NCI-H187 treated with DMSO at 0.1 percent for 48 hours (cell line): Measurements from ENCODE around the gene DPM2.
A peak's percentile ranks its signal among the peaks of the same experiment; 100 is the strongest.

Source experiments
- DNase-seq: peaks from one replicate; lab custom pipeline; 2025; lab: John Stamatoyannopoulos, UW

DPM2 gene, protein sequence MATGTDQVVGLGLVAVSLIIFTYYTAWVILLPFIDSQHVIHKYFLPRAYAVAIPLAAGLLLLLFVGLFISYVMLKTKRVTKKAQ

DNA sequence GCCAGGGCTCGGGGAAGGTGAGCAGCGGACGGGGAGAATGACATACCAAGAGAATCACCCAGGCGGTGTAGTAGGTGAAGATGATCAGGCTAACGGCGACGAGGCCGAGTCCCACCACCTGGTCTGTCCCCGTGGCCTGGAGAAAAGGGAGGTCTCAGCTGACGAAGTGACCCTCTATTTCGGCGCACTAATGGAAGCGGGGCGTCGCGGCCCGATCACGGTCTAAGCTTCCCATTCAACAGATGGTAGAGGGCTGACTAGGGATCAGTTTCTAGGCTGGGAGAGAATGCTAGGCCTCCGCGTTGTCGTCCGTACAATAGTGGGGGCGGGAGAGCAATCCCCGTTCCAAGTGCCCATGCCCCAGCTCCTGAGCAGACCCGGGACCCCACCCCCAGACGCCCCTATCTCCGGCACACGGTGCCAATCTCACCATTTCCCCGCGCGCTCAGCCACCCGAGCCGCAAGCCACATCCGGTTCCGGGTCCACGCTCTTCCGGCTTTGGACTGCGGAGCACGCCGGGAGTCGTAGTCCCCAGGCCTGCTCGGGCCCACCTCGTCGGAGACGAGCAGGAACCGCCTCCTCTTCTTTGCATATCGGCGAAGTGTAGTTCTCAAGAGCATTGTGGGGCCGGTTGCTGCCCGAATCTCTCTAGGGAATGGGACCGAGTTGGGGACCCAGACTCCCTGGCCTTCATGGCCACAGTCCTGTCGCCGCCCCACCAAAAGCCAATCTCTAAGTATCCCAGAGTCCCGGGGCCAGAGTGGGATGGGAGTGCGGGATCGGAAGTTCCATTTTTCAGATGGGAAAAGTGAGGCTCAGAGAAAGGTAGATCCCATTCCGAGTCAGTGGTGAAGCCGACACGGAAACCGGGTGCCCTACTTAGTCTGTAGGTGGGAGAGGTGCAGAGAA lies at the start of gene DPM2:
DPM2 (minus strand) TSS at position 467 of the 910 bp plus-strand sequence; CDS start at position 433, 34 bp downstream.
- DNase-seq, result no peak

DNA sequence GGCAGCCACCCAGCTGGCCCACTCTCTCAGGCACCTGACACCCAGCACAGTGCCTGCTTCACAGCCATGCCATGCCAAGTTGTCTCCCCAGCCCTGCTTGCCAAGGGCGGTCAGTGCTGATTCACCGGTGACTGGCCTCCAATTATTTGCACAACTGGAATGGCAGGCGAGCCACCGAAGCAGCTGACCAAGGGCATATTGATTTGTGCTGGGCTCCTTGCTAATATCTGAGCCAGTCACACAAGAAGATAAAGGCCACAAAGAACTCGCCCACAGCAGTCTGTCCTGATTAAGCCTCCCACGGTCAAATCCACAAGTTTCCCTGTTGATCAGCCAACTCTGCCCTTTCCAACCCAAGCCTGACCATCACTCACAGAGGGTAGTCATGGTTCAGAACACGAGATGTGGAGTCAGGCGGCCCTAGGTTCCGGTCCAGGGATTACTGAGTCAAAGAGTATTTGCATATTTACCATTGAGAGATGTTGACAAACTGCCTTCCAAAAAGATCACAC lies 49.5 kb upstream of the DPM2 start:
- DNase-seq, result no peak

DNA sequence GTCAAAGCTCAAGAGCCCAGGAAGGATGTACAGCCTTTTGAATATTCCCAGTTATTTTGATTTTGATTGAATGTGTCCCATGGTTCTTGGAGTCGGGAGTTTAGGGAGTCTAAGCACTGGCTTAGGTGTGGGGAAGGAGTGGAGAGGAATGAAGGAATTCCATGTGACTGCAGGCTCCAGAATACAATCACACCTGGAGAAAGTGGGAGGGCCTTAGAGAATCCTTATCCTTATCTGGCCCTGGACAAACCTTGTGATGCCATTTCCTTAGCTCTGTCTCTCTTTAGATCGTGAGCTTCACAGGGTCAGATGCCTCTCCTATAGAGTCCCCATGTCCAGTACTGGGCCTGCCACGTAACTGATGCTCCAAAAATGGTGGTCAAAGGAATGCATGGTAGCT lies 47.4 kb upstream of the DPM2 start:
- DNase-seq, result no peak

DNA sequence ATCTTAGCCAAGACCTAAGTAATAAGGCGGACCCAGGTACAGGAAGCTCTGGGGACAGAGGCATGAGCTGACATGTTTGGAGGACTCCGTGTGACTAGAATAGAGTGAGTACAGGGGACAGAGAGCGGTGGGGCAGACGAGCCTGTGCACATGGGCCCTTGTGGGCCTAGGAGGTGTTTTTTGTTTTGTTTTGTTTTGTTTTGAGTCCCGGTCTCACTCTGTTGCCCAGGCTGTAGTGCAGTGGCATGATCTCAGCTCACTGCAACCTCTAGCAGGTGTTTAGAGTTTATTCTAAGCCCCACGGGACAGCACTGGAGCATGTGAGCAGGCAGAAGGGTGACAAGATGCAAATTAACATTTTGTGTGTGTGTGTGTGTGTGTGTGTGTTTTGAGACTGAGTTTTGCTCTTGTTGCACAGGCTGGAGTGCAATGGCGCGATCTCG lies 46.2 kb upstream of the DPM2 start:
- no peak for DNase-seq

DNA sequence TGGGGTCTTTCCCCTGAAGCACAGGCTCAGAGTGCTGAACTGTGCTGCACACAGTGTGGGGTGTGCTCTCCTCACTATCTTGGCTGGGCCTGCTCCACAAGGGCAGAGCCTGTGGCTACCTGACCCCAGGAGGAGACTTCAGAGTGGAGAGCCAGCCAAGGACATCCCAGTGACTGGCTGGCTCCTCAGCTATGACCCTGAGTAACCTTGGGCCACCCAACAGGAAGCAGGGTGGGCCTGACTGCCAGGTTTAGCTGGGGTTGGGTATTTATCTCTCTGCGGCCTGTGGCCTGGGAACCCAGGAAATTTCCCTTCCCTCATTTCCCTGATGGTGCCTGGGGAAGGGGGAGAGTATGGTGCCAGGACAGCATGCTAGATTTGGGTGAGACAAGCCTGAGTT lies 45.3 kb upstream of the DPM2 start:
- DNase-seq, result no peak

DNA sequence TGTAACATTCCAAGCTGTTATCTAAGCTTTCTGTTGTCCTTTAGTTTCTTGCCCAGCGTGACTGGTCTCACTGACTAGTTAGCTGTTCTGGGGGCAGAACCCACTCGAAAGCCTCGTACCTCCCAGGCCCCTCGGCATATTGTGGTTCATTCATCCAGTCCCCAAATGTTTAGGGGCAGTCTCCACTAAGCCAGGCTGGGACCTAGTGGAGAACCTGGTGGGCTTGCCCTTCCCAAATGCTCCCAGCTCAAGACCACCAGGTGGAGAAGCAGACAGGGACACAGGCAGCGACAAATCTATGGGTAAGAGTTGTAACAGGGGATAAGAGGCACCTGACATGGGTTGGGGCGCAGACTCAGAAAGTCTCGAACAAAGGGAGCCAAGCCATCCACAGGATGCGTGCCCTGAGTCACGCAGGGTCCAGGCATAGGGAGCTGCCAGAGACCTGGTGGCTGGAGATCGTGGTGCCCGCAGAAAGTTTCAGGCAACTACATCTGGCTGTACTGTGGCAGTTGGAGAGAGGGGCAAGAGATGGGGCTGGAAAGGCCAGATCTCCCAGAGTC lies 44.0 kb upstream of the DPM2 start:
- DNase-seq, result no peak

DNA sequence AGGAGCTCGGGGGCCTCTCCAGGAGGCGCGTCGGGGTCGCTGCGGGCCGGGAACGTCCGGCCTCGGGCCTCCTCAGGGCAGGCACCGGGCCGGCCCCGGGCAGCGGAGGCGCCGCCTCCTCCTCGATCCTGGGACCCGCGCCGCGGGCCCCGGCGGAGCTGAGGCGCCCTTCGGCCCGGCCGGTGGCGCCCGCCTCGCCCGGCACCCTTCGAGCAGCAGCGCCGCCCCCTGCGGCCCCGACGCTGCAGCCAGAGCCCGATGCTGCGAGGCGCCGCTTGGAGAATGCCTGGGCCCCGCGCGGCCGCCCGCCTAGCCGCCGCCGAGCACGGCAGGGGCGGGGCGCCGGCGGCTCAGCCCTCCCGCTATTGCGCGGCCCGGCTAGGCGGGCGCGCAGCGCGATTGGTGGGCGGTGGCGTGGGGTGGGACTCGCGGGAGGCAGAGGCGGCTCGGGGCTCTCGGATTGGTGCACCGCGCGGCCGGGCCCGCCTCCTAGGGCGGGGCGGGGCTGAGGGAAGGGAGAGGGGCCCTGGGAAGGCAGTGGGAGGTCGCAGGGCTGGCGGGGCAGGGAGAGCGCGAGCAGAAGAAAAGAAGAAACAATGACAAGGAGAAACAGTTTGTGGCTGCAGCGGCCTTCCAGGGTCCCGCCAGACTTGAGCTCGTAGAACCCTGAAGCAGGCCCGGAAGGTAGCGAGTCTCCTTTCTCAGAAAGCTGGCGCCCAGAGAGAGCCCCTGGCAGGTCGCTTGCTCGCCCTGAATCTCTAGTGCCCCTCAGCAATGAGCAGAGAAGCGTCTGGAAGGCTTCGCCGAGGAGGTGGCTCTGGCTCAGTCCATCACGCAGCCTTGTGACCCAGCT lies 43.3 kb upstream of the DPM2 start, which contains the start of gene EEIG1:
EEIG1 (minus strand) TSS at position 284 of the 853 bp plus-strand sequence. CDS start 852 bp downstream, outside the sequence.
- DNase-seq, result no peak

DNA sequence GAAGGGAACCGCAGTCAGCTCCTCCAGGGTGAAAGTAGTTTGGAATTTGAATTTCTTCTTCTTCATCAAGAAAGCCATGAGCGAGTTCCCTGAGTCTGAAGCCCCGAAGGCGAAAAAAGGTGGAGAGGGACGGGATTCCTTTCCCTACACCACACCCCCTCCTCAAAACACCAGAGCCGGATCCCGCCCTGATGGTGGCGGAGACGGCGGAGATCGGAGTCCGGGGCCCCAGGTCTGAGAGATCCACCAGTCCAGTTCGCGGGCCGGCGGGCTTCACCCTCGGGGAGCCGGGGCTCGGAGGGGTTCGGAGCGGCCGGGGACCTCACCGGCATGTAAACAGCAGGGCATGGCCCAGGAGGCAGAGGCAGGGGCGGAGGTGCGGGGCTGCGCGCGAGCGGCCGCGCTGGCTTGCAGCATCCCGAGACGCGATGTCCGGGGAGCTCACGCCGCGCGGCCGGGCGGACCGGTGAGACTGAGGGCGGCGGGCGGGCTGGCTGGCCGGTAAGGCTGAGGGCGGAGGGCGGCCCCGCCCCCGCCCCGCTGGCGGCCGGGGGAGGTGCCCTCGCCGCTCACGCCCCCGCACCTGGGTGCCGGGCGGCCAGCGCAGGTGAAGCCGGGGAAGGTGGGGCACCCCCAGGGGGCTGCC lies 42.5 kb upstream of the DPM2 start:
- no peak for DNase-seq

DNA sequence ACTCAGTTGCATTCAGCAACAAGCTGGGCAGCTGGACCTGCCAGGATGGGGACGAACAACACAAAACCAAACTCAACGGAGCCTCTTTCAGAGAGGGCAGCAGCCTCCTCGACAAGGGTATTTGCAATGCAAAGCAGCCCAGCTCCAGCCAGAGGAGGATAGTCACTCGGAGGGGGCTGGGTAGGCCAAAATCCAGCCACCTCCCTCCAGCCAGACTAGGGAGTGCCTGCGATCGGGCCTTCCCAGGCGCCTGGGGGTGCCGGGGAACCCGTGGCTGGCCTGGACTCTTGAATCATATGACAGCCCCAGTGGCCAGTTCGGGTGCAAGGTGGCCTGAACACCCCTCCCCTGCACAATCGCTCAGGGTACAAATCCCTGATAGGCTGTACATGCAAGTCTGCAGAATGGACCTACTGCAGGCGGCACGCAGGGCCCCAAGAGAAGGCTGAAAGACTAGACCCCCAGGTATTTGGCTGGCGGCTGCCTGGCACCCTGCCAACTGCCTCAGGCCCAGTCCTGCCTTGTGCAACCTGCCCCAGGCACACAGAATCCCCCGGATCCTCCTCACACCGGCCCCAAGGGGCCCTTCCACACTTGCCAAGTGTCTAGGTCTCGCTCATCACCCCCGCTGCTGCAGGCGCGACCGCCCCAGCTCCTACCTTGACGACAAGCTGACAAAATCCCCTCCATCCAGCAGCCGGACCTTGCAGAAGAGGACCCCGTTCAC lies 41.8 kb upstream of the DPM2 start:
- no peak for DNase-seq

DNA sequence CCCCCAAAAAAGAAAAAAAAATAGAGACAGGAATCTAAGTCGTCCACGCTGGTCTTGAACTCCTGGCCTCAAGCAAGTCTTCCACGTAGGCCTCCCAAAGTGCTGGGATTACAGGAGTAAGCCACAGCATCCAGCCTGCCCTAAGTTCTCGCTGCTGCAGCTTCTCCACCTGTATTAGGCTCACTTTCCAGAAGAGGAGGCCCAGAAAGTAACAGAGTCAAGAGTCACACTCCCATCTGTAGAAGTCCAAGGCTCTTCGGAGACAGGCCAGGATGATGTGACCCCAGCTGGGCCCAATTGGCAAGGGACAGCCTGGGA lies 41.3 kb upstream of the DPM2 start:
- no peak for DNase-seq

DNA sequence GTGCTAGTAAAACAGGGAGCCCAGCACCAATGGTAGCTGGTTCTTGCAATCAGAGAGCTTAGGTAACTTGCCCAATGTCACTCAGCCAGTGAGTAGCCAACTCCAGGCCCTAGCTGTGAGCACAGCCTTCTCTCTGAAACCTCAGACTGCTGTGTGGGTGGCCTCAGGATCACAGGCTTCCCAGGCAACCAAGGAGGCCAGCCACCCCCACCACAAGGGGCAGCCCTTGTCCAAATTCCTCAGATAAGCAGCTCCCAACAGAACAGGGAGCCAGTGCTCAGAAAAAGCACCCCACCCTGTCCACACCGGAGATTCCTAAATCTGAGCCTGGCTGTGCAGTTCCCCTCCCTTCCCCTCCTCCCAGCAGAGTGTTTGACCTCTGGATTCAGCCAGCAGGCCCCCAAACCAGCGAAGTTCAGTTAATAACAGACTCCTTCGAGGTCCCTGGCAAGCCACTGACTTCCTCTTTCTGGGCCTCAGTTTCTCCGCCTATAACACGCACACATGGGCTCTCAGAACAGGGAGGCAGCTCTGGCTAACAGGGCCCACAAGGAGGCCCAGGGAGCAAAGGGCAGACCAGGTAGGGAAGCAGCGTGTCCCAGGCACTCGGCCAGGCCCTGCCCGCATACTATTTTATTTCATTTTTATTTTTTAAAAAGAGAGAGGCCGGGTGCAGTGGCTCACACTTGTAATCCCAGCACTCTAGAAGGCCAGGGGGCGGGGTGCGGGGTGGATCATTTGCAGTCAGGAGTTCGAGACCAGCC lies 40.4 kb upstream of the DPM2 start:
- DNase-seq, result no peak

DNA sequence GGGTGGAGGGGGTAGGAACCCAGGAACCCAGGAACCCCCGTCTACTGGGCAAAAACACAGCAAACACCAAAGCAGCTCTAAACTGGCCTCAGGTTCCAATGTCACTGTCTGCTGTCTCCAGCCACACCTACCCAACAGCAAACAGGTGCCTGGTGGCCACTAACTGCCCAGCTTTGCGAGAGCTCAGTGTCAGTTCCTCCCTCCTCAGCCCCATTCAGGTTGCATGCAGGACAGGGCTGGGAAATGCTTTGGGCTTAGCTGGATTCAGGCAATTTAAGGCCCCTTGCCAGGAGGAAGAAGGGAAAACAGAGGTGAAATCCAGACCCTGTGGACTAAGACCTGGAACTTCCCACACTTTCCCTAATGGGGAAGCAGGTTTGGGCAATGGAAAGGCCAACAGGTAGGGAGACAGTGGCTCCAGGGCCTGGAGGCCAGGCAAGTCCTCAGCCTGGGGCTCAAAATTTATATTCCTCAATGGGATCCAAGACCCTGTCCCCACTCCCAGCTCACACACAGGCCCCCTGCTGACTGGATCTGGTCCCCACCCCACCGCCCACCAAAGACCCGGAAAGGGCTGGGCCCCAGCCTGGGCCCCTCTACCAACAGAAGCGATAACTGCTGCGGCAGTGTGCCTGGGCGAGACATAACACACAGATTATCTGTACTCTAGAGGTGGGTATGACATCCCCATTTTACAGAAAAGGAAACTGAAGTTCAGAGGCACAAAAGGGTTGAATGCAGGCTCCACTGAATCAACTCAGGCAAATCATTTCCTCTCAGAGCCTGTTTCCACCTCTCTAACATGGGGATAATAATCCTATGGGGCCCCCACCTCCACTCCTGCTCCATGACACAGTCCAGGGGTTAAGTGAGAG lies 39.6 kb upstream of the DPM2 start:
- DNase-seq, result no peak

DNA sequence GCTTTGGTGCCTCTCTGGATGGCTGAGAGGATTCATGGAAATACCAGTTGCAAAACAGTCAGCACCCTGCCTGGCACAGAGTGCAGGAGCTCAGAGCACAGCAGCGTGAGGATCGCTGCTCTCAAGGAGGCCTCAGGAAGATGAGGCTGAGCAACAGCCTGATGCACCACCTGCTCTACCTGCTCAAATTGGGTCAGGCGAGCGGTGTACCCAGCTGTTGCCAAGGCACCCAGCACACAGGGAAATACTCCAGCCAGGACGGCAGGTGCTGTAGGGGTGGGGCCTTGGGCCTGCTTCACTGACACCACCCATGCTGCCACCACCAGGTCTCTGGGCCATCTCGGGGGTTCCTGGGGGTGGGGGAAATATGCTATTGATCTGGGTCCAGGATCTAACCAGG lies 38.8 kb upstream of the DPM2 start:
- DNase-seq, result peak; percentile 48

DNA sequence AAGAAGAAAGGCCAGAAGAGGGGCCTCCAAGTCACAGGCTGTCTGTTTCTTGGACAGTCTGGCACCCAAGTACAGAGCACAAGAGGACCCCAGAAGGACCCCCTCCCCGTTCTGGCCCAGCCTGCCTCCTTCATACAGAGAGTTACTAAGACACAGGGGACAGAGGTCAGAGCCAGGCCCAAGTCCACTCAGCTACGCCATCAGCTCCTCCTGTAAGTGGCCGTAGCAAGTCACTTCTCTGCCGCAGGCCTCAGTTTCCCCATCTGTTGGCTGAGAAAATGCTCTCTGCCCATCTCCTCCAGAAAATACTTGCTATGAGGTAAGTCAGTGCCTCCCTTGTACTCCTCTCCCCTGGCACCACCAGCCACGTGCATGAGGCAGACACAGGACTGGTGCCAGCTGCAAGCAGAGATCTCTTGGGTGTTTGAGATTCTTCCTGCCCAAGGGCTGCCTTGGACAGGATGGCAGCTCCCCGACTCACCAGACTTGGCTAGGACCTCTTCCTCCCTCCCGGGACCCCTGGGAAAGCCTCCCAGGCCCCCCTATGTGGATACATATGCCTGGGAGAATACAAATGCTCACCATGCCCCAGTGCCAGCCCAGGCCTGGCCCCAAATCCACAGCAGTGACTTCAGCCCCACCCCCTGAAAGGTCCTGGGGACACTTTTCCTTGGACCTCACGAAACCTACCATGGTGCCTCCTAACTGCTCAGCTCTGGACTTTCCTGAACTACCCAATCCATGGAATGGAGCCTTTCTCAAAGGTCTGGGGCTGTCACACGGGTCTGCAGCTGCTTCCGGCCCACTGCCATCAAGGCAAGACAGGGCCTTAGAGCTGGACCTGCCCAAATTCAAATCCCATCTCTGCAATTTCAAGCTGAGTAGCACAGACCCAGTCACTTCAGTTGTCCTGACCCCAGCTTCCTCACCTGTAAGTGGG lies 38.0 kb upstream of the DPM2 start:
- no peak for DNase-seq

DNA sequence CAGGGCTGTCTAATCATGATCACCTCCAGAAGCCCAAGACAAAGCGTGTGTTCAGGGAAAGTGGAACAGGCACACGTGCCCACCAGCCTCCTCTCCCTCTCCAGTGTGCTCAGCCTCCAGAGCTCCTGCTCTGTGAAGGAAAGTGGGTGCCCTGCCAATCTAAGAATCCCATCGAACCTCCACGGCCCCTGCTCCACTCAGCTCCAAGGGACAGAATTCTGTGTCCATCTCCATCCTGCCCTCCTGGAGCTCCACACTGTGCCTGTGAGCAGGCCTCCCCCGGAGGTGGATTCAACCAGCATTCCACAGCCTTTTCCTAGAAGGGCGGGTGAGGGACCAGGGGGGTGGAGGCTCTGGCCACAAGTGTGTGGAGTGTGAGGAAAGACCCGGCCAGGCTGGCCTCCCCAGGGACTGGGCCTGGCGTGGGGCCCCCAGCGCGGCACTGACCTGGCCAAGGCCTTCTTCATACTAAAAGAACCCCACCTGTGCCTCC lies 37.2 kb upstream of the DPM2 start:
- no peak for DNase-seq

DNA sequence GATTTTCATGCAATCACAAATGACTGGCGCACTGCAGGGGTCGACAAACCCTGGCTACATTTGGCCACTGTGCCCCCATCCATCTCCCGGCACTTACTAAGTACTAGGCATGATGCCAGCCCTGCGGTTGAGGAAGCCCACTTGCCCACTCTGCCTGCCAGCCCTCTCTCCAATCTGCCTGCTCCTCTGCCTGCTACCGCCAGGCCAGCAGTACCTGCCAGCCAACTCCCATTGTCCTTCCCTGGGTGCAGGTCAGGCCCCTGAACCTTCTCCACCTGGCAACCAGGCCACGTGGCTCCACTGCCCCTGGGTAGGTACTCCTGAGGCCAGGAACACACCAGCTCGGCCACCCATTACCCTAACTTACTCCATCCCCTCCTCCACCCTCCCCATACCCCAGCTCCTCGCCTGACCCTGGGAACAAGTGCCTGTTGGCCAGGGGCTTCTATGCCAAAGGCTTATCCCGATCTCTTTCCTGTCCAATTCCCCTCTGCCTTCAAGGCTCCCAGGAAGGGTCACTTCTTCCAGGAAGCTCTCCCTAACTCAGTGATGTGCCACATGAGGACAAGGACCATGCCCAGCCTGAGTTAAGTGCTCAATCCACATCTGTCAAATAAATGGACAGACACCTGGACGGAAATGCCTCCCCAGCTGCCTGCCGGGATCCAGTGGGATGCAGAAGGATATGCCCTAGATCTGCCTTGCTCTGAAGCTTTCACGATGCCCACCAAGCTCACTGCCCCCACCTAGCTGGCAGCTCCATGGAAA lies 36.5 kb upstream of the DPM2 start:
- DNase-seq, result no peak
